ENCODE measurements around the gene GLT1D1.
A peak's percentile ranks its signal among the peaks of the same experiment; 100 is the strongest.

GLT1D1 gene

GRCh38 chr12:128969480-128970055 lies 116.3 kb downstream of the GLT1D1 start:
- no peak for TF ChIP-seq FOXM1 (IDR thresholded peaks at IDR 0.05; ENCODE audit: borderline replicate concordance, low read depth)
- peak; percentile 47; the same call in 1 of the 2 replicates for TF ChIP-seq RAD21 (IDR thresholded peaks at IDR 0.05; ENCODE audit: low read depth)

GRCh38 chr12:128970110-128970509 lies 116.8 kb downstream of the GLT1D1 start:
- TF ChIP-seq EGR1 (IDR thresholded peaks at IDR 0.05) (no peak), FOXM1 (IDR thresholded peaks at IDR 0.05; ENCODE audit: borderline replicate concordance, low read depth) (no peak), TAF1 (IDR thresholded peaks at IDR 0.05; ENCODE audit: low read depth) (no peak), TCF12 (IDR thresholded peaks at IDR 0.05; ENCODE audit: low read depth) (no peak), CEBPB (IDR thresholded peaks at IDR 0.05) (no peak)

GRCh38 chr12:128970941-128971340 lies 117.7 kb downstream of the GLT1D1 start:
- TF ChIP-seq MAX (IDR thresholded peaks at IDR 0.05): no peak

GRCh38 chr12:128971802-128972201 lies 118.5 kb downstream of the GLT1D1 start:
- TF ChIP-seq ZBTB7A (IDR thresholded peaks at IDR 0.05; ENCODE audit: low read depth): no peak
- no peak for TF ChIP-seq EP300 (IDR thresholded peaks at IDR 0.05; ENCODE audit: borderline replicate concordance)
- no peak for TF ChIP-seq RAD21 (IDR thresholded peaks at IDR 0.05; ENCODE audit: low read depth)
- no peak for TF ChIP-seq EGR1 (IDR thresholded peaks at IDR 0.05)

GRCh38 chr12:128973883-128974681 lies 120.8 kb downstream of the GLT1D1 start:
- no peak for TF ChIP-seq TCF12 (IDR thresholded peaks at IDR 0.05; ENCODE audit: low read depth)
- no peak for TF ChIP-seq USF1 (IDR thresholded peaks at IDR 0.05)
- TF ChIP-seq FOXM1 (IDR thresholded peaks at IDR 0.05; ENCODE audit: borderline replicate concordance, low read depth): no peak
- no peak for TF ChIP-seq ZBTB7A (IDR thresholded peaks at IDR 0.05; ENCODE audit: low read depth)
- no peak for TF ChIP-seq RAD21 (IDR thresholded peaks at IDR 0.05; ENCODE audit: low read depth)
- TF ChIP-seq EGR1 (IDR thresholded peaks at IDR 0.05): no peak

GRCh38 chr12:128974881-128975280 lies 121.6 kb downstream of the GLT1D1 start:
- TF ChIP-seq CREB1 (IDR thresholded peaks at IDR 0.05; ENCODE audit: low read depth) (no peak), TCF12 (IDR thresholded peaks at IDR 0.05; ENCODE audit: low read depth) (no peak), EGR1 (IDR thresholded peaks at IDR 0.05) (no peak), TAF1 (IDR thresholded peaks at IDR 0.05; ENCODE audit: low read depth) (no peak), TEAD4 (IDR thresholded peaks at IDR 0.05) (no peak), EP300 (IDR thresholded peaks at IDR 0.05; ENCODE audit: borderline replicate concordance) (no peak), CEBPB (IDR thresholded peaks at IDR 0.05) (no peak), FOXM1 (IDR thresholded peaks at IDR 0.05; ENCODE audit: borderline replicate concordance, low read depth) (no peak), ZBTB7A (IDR thresholded peaks at IDR 0.05; ENCODE audit: low read depth) (no peak), RAD21 (IDR thresholded peaks at IDR 0.05; ENCODE audit: low read depth) (no peak), NFIC (IDR thresholded peaks at IDR 0.05) (no peak), YY1 (IDR thresholded peaks at IDR 0.05; ENCODE audit: low read depth) (no peak), MAX (IDR thresholded peaks at IDR 0.05) (no peak), REST (IDR thresholded peaks at IDR 0.05; ENCODE audit: low read depth) (no peak), USF1 (IDR thresholded peaks at IDR 0.05) (no peak)

- TF ChIP-seq EP300 (IDR thresholded peaks at IDR 0.05; ENCODE audit: borderline replicate concordance) (no peak), MAX (IDR thresholded peaks at IDR 0.05) (no peak), CREB1 (IDR thresholded peaks at IDR 0.05; ENCODE audit: low read depth) (no peak), RAD21 (IDR thresholded peaks at IDR 0.05; ENCODE audit: low read depth) (no peak), TEAD4 (IDR thresholded peaks at IDR 0.05) (no peak), TAF1 (IDR thresholded peaks at IDR 0.05; ENCODE audit: low read depth) (no peak), TCF12 (IDR thresholded peaks at IDR 0.05; ENCODE audit: low read depth) (no peak), FOXM1 (IDR thresholded peaks at IDR 0.05; ENCODE audit: borderline replicate concordance, low read depth) (no peak), REST (IDR thresholded peaks at IDR 0.05; ENCODE audit: low read depth) (no peak), CEBPB (IDR thresholded peaks at IDR 0.05) (no peak), EGR1 (IDR thresholded peaks at IDR 0.05) (no peak), YY1 (IDR thresholded peaks at IDR 0.05; ENCODE audit: low read depth) (no peak), NFIC (IDR thresholded peaks at IDR 0.05) (no peak), USF1 (IDR thresholded peaks at IDR 0.05) (no peak), ZBTB7A (IDR thresholded peaks at IDR 0.05; ENCODE audit: low read depth) (no peak)
These were observed 123.0 kb downstream of the GLT1D1 start for GRCh38 chr12:128976120-128976738.
